SJSA1 (cell line): ENCODE data around the gene CCN5. TPM values are rescaled to one million over a fixed set of nuclear protein-coding genes. Genes with fewer than 3 reads are reported as not detected.
"Not testable (repeated sequence)": the region's sequence is repeated elsewhere in the genome, so short reads cannot be mapped to it uniquely, and the experiment has no call there.

Source experiments
- DNase-seq, 2 experiments: peaks; one replicate each; pipeline ENCODE4 v3.0.0-alpha.2; 2015 to 2020; ENCODE audit warnings: low spot score in 2 of 2, low read depth in 1 of 2
- H3K27ac ChIP-seq: fragments of 250-450 bp; sonication (Bioruptor Pico); 2 replicates; pipeline ENCODE4 v1.5.1; 2020; ENCODE audit warnings: mild to moderate bottlenecking, moderate library complexity
- H3K27me3 ChIP-seq: fragments of 250-450 bp; sonication (Bioruptor Pico); replicated peaks from 2 replicates; pipeline ENCODE4 v1.5.1; 2020; ENCODE audit warnings: mild to moderate bottlenecking, moderate library complexity
- H3K36me3 ChIP-seq: fragments of 250-450 bp; sonication (Bioruptor Pico); 2 replicates; pipeline ENCODE4 v1.5.1; 2020; ENCODE audit warnings: mild to moderate bottlenecking
- H3K4me1 ChIP-seq: fragments of 250-450 bp; sonication (Bioruptor Pico); replicated peaks from 2 replicates; pipeline ENCODE4 v1.6.1; 2021; ENCODE audit warnings: mild to moderate bottlenecking
- H3K4me3 ChIP-seq: fragments of 250-450 bp; sonication (Bioruptor Pico); 2 replicates; pipeline ENCODE4 v1.5.1; 2020; ENCODE audit warnings: mild to moderate bottlenecking
- H3K9me3 ChIP-seq: fragments of 250-450 bp; sonication (Bioruptor Pico); replicated peaks from 2 replicates; pipeline ENCODE4 v1.5.1; 2020; ENCODE audit warnings: mild to moderate bottlenecking
- total RNA-seq: library from RNA; depleted of rRNA; stranded (reverse); fragments of >200 nt; shearing (Covaris generic); gene quantifications from 2 replicates; pipeline ENCODE4 v1.2.3, GENCODE V29; 2014; rRNA removed

CCN5 gene, protein sequence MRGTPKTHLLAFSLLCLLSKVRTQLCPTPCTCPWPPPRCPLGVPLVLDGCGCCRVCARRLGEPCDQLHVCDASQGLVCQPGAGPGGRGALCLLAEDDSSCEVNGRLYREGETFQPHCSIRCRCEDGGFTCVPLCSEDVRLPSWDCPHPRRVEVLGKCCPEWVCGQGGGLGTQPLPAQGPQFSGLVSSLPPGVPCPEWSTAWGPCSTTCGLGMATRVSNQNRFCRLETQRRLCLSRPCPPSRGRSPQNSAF
- not detected in 2 replicates for total RNA-seq

DNA sequence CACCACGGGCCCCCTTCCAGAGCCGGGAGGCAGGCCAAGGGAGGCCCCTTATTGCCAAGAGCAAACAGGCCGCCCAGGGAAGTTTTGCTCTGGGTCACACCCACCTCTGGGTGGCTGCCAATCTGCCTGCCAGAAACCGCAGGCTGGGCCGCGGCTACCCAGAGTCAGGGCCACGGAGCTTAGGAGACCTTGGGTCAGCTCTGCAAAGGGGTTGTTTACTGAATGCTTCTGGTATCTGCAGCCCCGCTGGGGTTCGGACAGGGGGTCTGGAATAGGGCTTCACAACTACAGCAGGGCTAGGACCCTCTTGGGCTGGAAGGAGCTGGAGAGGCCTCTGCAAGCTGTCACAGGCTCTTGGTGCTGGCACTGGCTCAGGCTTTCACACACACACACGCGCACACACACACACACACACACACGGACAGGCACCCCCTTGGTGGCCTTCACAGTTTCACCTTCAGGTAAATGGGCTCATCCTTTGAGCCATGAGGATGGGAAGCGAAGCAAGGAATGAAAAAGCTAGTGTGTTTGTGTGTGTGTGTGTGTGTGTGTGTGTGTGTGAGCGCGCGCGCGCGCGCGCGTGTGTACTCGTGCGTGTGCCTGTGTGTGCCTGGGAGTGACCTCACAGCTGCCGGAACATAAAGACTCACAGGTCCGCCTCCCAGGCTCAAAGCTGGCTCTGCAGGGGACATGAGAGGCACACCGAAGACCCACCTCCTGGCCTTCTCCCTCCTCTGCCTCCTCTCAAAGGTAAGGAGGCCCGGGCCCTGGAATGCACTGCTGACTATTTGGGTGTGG is at the start of gene CCN5:
TSS of gene CCN5 (plus strand) at position 669 of the 798 bp plus-strand sequence. CDS start at position 691, 22 bp downstream.
- Histone ChIP-seq H3K36me3 (no peaks in the 10 kb centered on the region), H3K9me3 (no peaks in the 10 kb centered on the region), H3K27ac (no peak within 1 kb of the TSS), H3K4me3 (no peak within 1 kb of the TSS), H3K4me1 (peaks cover 15% of the 10 kb centered on the region), H3K27me3 (no peaks in the 10 kb centered on the region)
- DNase-seq = peak; percentile 75 to 82

DNA sequence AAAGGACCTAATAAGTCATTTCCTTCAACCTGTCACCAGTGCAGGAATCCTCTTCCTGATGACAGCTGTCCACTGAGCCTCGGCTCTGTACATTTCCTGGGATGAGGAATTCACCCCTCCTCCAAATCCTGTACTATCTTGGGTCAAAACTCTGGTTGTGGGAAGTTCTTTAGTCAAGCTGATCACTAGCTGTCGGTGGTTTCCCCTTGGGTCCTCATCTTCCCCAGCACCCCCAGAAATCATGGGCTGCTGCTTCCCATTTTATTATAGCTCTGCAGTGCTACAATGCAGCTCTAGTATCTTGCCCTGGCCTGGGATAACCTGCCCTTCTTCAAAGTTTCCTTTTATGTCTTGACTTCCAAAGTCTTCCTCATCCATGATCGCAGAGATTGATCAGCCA is 49.1 kb upstream of the CCN5 start:
- no peaks in the 10 kb centered on the region for H3K27me3 ChIP-seq

DNA sequence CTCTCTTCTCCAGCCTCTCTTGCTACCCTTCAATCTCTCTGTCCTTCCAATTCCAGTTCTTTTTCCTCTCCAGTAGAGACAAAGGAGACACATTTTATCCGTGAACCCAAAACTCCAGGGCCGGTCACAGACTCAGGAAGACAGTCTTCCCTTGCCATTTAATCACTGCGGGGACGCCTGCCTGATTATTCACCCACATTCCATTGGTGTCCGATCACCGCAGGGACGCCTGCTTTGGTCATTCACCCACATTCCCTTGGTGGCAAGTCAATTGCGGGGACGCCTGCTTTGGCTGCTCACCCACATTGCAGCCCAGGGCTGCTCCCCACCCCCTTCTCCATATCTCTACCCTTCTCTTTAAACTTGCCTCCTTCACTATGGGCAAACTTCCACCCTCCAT is 44.3 kb upstream of the CCN5 start:
- DNase-seq = peak; percentile 50 to 79
- not testable (repeated sequence) for H3K4me1 ChIP-seq, H3K36me3 ChIP-seq, H3K4me3 ChIP-seq, H3K27me3 ChIP-seq, H3K9me3 ChIP-seq
- peak overlapping the region; percentile 29; the same call in 1 of the 2 replicates for H3K27ac ChIP-seq

More for the DNA sequence above, 49.1 kb upstream of the CCN5 start:
- Histone ChIP-seq H3K9me3 (no peaks in the 10 kb centered on the region), H3K27ac (no peak overlapping the region), H3K36me3 (no peaks in the 10 kb centered on the region), H3K4me3 (no peak overlapping the region), H3K4me1 (peaks cover 7% of the 10 kb centered on the region)
- no peak for DNase-seq

DNA sequence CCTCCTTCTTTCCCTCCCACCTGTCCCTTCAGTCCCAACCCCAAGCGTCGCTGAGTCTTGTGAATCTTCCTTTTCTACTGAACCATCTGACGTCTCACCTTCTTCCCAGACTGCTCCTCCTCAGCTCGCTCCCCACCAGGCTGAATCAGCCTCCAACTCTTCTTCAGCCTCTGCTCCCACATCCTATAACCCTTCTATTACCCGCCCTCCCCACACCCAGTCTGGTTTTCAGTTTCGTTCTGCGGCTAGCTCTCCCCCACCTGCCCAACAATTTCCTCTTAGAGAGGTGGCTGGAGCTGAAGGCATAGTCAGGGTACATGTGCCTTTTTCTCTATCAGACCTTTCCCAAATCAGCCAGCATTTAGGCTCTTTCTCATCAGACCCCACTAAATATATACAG is 43.6 kb upstream of the CCN5 start:
- not testable (repeated sequence) for H3K9me3 ChIP-seq, H3K4me3 ChIP-seq, H3K27me3 ChIP-seq, H3K4me1 ChIP-seq, H3K27ac ChIP-seq, H3K36me3 ChIP-seq, DNase-seq

DNA sequence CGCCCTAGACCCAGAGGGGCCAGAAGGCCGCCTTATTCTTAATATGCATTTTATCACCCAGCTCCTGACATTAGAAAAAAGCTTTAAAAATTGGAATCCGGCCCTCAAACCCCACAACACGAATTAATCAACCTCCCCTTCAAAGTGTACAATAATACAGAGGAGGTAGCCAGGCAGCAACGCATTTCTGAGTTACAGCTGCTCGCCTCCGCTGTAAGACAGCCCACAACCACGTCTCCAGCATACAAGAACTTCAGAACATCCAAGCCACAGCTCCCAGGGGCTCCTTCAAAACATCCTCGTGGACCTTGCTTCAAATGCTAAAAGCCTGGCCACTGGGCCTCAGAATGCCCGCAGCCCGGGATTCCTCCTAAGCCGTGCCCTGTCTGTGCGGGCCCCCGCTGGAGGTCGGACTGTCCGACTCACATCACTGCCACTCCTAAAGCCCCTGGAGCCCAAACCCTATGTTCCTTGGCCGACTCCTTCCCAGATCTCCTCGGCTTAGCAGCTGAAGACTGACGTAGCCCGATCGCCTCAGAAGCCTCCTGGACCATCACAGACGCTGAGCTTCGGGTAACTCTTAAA is 42.8 kb upstream of the CCN5 start:
- not testable (repeated sequence) for H3K36me3 ChIP-seq, DNase-seq, H3K9me3 ChIP-seq

DNA sequence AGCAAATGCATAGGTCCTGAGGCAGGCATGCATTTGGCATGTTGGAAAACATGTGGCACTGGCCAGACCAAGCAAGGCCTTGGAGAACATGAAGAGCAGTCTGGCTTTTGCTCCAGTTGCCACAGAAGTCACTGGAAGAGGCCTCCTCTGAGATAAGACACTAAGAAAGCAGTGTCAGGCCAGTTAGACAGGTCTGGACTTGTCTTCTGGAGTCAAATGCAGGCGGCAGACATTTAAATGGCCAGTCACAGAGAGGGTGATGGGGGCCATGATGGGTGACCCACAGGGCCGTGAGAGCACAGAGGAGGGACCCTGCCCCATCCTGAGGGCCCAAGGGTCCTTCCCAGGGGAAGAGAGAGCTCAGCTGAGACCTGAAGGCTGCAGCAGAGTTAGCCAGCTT is 36.9 kb upstream of the CCN5 start:
- no peak overlapping the region for H3K27ac ChIP-seq
- H3K9me3 ChIP-seq = no peaks in the 10 kb centered on the region
- H3K36me3 ChIP-seq = no peaks in the 10 kb centered on the region
- no peaks in the 10 kb centered on the region for H3K27me3 ChIP-seq
- H3K4me1 ChIP-seq = no peaks in the 10 kb centered on the region
- no peak overlapping the region for H3K4me3 ChIP-seq
- no peak for DNase-seq

More for the DNA sequence above, 42.8 kb upstream of the CCN5 start:
- not testable (repeated sequence) for H3K27ac ChIP-seq, H3K4me3 ChIP-seq, H3K4me1 ChIP-seq, H3K27me3 ChIP-seq

DNA sequence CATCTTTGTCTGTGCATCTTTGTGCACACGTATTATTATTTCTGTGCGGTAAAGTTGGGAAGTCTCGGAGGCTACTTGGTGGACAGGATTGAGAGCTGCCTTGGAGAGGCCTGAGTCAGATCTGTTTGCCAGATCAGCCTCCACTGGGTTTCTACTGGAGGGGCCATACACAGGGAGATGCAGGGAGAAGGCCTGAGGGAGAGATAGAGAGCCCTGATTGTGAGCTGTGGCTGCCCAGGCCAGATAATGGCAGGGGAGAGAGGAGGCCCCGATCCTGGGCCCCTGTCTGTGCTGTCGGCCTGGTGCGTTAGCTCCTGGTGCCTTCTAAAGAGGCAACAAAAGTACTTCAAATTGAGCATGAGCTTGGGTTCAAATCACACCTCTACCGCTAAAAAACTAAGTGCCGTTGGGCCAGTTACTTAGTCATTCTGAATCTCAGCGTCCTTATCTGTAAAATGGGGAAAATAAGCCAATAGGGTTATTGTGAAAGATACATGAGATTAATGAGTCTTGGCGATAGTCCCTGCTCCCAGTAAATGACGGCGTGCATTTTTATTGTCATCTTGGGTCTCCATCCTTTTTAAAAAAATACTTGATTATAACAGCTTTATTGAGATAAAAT is 36.1 kb upstream of the CCN5 start:
- Histone ChIP-seq H3K9me3 (no peaks in the 10 kb centered on the region), H3K27ac (no peak overlapping the region), H3K27me3 (no peaks in the 10 kb centered on the region), H3K4me1 (no peaks in the 10 kb centered on the region), H3K4me3 (no peak overlapping the region), H3K36me3 (no peaks in the 10 kb centered on the region)
- DNase-seq = no peak

DNA sequence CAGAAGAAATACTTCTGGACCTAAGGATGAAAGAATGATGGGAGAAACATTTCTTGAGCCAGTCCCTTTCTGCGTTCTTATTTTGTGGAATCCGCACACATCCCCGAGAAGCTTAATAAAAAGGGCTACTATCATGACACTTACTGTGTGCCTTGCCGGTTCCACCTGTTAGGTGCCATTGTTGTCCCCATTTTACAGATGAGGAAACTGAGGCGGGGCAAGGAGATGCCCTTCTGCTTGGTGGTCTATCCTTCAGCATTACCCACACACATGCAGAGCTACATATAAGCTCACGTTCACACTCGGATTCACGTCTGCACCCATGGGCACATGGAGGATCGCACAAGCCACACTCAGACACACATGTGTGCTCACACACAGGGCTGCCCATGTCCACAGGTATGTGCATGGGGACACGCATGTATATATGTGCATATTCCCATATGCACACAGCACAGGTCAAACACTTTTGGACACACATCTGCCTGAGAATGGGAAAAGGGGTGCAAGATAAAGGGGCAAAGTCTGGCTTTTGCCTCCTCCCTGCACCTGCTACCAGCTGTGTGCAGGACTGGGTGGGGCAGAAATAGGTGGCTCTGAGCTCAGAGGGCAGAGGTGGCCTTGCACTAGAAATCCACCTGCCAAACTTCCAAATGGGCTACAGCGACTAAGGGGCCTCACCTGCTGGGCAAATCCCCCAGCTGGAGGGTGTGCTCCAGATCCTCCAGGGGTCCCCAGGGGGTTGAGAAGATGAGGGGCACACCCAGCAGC is 33.2 kb upstream of the CCN5 start:
- Histone ChIP-seq H3K4me1 (no peaks in the 10 kb centered on the region), H3K4me3 (no peak overlapping the region), H3K27me3 (no peaks in the 10 kb centered on the region), H3K36me3 (no peaks in the 10 kb centered on the region), H3K27ac (no peak overlapping the region), H3K9me3 (no peaks in the 10 kb centered on the region)
- DNase-seq = no peak

DNA sequence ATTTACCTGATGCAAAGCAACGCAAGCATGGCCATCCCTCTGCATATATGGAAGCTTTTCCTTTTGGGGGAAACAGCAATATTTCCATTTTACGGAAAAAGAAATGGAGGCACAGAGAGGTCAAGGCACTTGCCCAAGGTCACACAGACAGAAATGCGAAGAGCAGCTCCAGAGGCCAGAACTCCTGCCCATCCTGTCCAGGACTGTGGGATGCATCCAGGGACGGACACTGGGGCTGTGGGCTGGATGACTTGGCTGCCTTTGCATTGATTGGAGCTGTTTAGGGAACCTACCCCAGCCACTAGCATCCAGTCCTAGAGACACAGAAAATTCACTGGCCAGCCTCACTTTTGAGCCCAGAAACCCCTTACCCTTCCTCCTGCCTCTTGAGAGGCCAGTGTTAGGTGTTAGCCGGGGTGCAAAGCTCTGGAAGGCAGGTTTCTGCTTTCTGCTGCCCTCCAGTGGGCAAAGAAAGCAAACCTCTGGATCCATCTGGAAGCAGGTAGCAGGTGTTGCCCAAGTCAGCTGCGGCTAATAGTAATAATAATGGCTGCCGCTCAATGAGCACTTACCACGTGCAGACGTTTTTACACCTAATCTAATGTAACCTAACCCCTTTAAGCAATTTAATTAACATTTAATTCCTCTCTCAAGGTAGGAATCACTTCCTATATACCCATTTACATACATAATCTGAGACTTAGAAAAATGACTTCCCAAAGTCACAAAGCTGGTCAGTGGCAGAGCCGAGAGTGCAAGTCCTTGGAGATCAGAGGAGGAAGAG is 31.7 kb upstream of the CCN5 start:
- H3K27me3 ChIP-seq = no peaks in the 10 kb centered on the region
- no peak overlapping the region for H3K4me3 ChIP-seq
- H3K36me3 ChIP-seq = no peaks in the 10 kb centered on the region
- H3K4me1 ChIP-seq = peaks cover 6% of the 10 kb centered on the region
- no peak overlapping the region for H3K27ac ChIP-seq
- H3K9me3 ChIP-seq = 0 out of 2 replicates have a peak, but pooled peaks cover 3% of the 10 kb centered on the region
- no peak for DNase-seq

DNA sequence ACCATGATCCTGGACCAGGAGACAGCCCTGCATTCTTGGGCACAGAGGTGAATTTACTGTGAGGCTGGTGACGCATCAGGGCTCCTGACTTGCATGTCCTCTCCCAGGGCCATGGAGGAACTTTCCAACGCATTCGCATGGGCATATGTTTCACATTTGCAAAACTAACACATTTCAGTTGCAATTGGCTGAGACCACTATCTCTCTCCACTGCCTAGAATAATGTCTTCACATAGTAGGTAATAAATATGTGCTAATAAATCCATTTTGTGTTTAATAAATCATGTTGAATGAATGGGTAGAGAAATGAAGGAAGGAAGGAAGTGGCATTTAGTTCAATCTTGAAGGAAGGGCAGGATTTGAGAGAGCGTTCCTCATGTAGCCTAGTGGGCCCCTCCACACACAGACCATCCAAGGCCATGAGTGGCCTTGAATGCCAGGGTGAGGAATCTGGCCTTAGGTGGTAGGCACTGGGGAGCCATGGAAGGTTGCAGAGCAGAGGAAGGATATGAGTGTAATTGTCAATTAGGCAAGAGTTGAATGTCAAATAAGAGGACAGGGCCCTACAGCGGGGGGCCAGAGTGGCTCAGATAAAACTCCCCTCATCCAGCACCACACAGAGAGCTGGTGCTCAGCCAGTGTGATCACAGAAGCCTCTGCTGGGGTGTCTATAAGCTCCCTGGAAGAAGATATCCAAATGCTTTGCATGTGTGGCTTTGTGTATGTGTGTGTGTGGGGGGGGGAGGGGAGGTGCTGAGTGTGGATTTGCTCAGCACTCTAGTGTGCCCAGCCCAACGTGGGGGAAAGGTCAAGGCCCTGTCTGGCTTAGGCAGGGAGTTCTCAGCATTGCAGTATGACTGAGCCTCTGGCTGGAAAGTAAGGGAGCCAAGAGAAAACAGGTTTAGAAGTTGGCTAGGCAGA is 30.9 kb upstream of the CCN5 start:
- H3K4me3 ChIP-seq = no peak overlapping the region
- H3K27ac ChIP-seq = no peak overlapping the region
- peaks cover 7% of the 10 kb centered on the region for H3K4me1 ChIP-seq
- no peaks in the 10 kb centered on the region for H3K36me3 ChIP-seq
- H3K9me3 ChIP-seq = 0 out of 2 replicates have a peak, but pooled peaks cover 3% of the 10 kb centered on the region
- no peak for DNase-seq
- H3K27me3 ChIP-seq = no peaks in the 10 kb centered on the region

DNA sequence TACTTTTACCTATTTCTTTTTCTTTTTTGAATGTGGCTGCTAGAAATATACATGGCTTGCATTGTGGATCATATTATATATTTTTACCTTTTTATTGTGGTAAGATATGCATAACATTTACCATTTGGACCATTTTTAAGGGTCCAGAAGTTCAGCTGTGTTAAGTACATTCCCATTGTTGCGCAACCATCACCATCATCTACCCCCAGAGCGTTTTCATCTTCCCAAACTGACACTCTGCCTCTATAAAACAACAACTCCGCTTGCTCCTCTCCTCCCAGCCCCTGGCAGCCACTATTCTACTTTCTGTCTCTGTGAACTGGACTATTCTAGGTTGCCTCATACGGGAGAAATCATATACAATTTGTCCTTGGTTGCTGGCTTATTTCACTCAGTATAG is 28.2 kb upstream of the CCN5 start:
- no peak overlapping the region for H3K4me3 ChIP-seq
- no peaks in the 10 kb centered on the region for H3K27me3 ChIP-seq
- DNase-seq = no peak
- H3K27ac ChIP-seq = no peak overlapping the region
- H3K4me1 ChIP-seq = peaks cover 7% of the 10 kb centered on the region
- no peaks in the 10 kb centered on the region for H3K36me3 ChIP-seq
- H3K9me3 ChIP-seq = 0 out of 2 replicates have a peak, but pooled peaks cover 3% of the 10 kb centered on the region

DNA sequence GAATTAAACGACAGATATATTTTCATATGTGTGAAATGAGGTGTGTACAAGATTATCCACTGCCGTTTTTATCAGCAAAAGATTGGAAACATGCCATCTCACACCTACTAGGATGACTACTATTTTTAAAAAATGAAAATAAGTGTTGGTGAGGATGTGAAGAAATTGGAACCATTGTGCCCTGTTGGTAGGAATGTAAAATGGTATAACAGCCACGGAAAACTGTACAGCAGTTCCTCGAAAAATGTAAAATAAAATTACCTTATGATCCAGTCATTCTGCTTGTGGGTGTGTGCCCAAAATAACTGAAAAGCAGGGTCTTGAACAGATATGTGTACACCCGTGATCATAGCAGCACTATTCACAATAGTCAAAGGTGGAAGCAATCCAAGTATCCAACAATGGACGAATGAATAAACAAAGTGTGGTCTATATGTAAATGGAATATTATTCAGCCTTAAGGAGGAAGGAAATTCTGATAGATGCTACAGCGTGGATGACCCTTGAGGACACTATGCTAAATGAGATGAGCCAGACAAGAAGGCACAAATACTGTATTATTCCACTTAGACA is 27.0 kb upstream of the CCN5 start:
- peaks cover 16% of the 10 kb centered on the region for H3K4me1 ChIP-seq

More for the DNA sequence above, 27.0 kb upstream of the CCN5 start:
- no peaks in the 10 kb centered on the region for H3K27me3 ChIP-seq
- no peak overlapping the region for H3K27ac ChIP-seq
- DNase-seq = no peak
- H3K9me3 ChIP-seq = 0 out of 2 replicates have a peak, but pooled peaks cover 3% of the 10 kb centered on the region
- no peaks in the 10 kb centered on the region for H3K36me3 ChIP-seq
- no peak overlapping the region for H3K4me3 ChIP-seq
